Right atrium auricular region (tissue), 2 donors: ENCODE results near the gene EWSR1. TPM values are rescaled to one million over a fixed set of nuclear protein-coding genes. Genes with fewer than 3 reads are reported as not detected.

ENCODE experiments used
- DNase-seq: peaks from one replicate; pipeline ENCODE4 v3.0.0-alpha.2; 2019; ENCODE audit warnings: low spot score
- H3K27ac ChIP-seq, 2 donors: fragments of 200-600 bp; sonication (generic); 1 replicate in 1 of 2; 2 replicates in 1 of 2; pipeline ENCODE4 v1.5.1; 2016 to 2019
- H3K27me3 ChIP-seq, 2 donors: fragments of 200-600 bp; sonication (generic); one replicate each; pipeline versions ENCODE4 v1.5.1 to v1.6.0; 2017 to 2019
- H3K36me3 ChIP-seq: fragments of 200-600 bp; sonication (generic); one replicate; pipeline ENCODE4 v1.5.1; 2016
- H3K4me1 ChIP-seq, 2 donors: fragments of 200-600 bp; sonication (generic); one replicate each; pipeline versions ENCODE4 v1.5.1 to v1.6.0; 2017 to 2019
- H3K4me3 ChIP-seq, 2 donors: fragments of 200-600 bp; sonication (generic); 1 replicate in 1 of 2; 2 replicates in 1 of 2; pipeline ENCODE4 v1.5.1; 2017 to 2019; ENCODE audit warnings: mild to moderate bottlenecking in 1 of 2, moderate library complexity in 1 of 2
- H3K9me3 ChIP-seq, 2 donors: fragments of 200-600 bp; sonication (generic); one replicate each; pipeline ENCODE4 v1.5.1; 2019
- CTCF ChIP-seq, 2 donors: fragments of 200-600 bp; sonication (generic); IDR thresholded peaks; one replicate each; pipeline ENCODE4 v1.5.1; 2019; ENCODE audit warnings: antibody characterized with exemption in 2 of 2
- total RNA-seq, 2 donors: library from RNA; depleted of rRNA; stranded (reverse); fragments of >200 nt; gene quantifications; one replicate each; pipeline ENCODE4 v1.1.0, GENCODE V29; 2016

The EWSR1 gene
- total RNA-seq, 2 donors from 2014 or later = 153 to 179 TPM

GRCh38 chr22:29328055-29328454 lies 60.0 kb downstream of the EWSR1 start:
- H3K27me3 ChIP-seq = no peaks in the 10 kb centered on the region
- no peak overlapping the region for H3K4me3 ChIP-seq
- no peak for TF ChIP-seq CTCF (IDR thresholded peaks at IDR 0.05)
- no peaks in the 10 kb centered on the region for H3K9me3 ChIP-seq
- no peak overlapping the region for H3K27ac ChIP-seq
- no peak for DNase-seq
- peaks cover 45% of the 10 kb centered on the region for H3K36me3 ChIP-seq
- H3K4me1 ChIP-seq = no peaks in the 10 kb centered on the region

- TF ChIP-seq CTCF (IDR thresholded peaks at IDR 0.05) = no peak
- no peak for DNase-seq
- Histone ChIP-seq H3K27me3 (no peaks in the 10 kb centered on the region), H3K36me3 (peaks cover 52% of the 10 kb centered on the region), H3K9me3 (no peaks in the 10 kb centered on the region), H3K4me1 (no peaks in the 10 kb centered on the region), H3K27ac (no peak overlapping the region), H3K4me3 (no peak overlapping the region)
Measured at GRCh38 chr22:29328566-29329500, 60.8 kb downstream of the EWSR1 start.

GRCh38 chr22:29329581-29329980 lies 61.5 kb downstream of the EWSR1 start:
- Histone ChIP-seq H3K9me3 (no peaks in the 10 kb centered on the region), H3K27ac (no peak overlapping the region), H3K27me3 (no peaks in the 10 kb centered on the region), H3K4me3 (no peak overlapping the region), H3K4me1 (no peaks in the 10 kb centered on the region), H3K36me3 (peaks cover 58% of the 10 kb centered on the region)
- DNase-seq = no peak
- TF ChIP-seq CTCF (IDR thresholded peaks at IDR 0.05) = no peak

DNA sequence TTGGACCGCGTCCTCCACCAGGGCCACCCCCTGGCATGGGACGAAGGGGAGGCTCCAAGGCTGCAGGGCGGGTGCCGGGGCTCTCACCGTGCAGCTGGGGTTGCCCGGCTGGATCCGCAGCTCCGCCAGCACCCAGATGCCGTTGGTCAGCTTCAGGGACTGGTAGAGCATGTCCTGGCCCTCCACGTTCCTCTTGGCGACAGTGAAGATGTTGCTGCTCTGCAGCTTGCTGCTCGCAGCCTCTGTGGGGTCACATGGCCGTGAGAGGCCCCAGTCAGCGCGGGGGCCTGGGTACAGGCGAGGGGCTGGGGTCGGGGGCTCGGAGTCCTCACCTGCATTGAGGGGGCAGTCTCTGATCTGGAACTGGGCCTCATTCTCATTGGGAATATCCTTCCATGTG lies 62.2 kb downstream of the EWSR1 start:
- Histone ChIP-seq H3K9me3 (no peaks in the 10 kb centered on the region), H3K4me1 (no peaks in the 10 kb centered on the region), H3K4me3 (no peak overlapping the region), H3K27me3 (no peaks in the 10 kb centered on the region), H3K27ac (no peak overlapping the region), H3K36me3 (peaks cover 65% of the 10 kb centered on the region)
- no peak for TF ChIP-seq CTCF (IDR thresholded peaks at IDR 0.05)
- DNase-seq = no peak

- Histone ChIP-seq H3K36me3 (peaks cover 68% of the 10 kb centered on the region), H3K4me1 (no peaks in the 10 kb centered on the region), H3K27ac (no peak overlapping the region), H3K27me3 (no peaks in the 10 kb centered on the region), H3K4me3 (no peak overlapping the region), H3K9me3 (no peaks in the 10 kb centered on the region)
- no peak for DNase-seq
- no peak for TF ChIP-seq CTCF (IDR thresholded peaks at IDR 0.05)
Measured at GRCh38 chr22:29330753-29331152, 62.7 kb downstream of the EWSR1 start.
